Measurements from ENCODE around the gene DBN1.

- TF ChIP-seq, protein P1, sequence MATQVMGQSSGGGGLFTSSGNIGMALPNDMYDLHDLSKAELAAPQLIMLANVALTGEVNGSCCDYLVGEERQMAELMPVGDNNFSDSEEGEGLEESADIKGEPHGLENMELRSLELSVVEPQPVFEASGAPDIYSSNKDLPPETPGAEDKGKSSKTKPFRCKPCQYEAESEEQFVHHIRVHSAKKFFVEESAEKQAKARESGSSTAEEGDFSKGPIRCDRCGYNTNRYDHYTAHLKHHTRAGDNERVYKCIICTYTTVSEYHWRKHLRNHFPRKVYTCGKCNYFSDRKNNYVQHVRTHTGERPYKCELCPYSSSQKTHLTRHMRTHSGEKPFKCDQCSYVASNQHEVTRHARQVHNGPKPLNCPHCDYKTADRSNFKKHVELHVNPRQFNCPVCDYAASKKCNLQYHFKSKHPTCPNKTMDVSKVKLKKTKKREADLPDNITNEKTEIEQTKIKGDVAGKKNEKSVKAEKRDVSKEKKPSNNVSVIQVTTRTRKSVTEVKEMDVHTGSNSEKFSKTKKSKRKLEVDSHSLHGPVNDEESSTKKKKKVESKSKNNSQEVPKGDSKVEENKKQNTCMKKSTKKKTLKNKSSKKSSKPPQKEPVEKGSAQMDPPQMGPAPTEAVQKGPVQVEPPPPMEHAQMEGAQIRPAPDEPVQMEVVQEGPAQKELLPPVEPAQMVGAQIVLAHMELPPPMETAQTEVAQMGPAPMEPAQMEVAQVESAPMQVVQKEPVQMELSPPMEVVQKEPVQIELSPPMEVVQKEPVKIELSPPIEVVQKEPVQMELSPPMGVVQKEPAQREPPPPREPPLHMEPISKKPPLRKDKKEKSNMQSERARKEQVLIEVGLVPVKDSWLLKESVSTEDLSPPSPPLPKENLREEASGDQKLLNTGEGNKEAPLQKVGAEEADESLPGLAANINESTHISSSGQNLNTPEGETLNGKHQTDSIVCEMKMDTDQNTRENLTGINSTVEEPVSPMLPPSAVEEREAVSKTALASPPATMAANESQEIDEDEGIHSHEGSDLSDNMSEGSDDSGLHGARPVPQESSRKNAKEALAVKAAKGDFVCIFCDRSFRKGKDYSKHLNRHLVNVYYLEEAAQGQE (IDR thresholded peaks at IDR 0.05; ENCODE audit: insufficient read depth in 1 of 2, low read depth in 2 of 2, low read length in 2 of 2): no peak
- no peak for TF ChIP-seq POLR2AphosphoS5 (IDR thresholded peaks at IDR 0.05; ENCODE audit: low read depth, low read length)
- no peak for TF ChIP-seq SIN3A (IDR thresholded peaks at IDR 0.05; ENCODE audit: borderline replicate concordance, insufficient read depth, low read length)
- TF ChIP-seq TAF1 (IDR thresholded peaks at IDR 0.05; ENCODE audit: borderline replicate concordance, insufficient read depth, low read length): no peak
- TF ChIP-seq FOXP2 (optimal IDR thresholded peaks at IDR 0.05; ENCODE audit: borderline replicate concordance, extremely low read depth, extremely low read length, insufficient read depth): no peak
Observed at GRCh38 chr5:177490311-177490991, 17.0 kb upstream of the DBN1 start.
